Fibroblast of the aortic adventitia (primary cell): Measurements from ENCODE around the gene TBXA2R. TPM values are rescaled to one million over a fixed set of nuclear protein-coding genes. Genes with fewer than 3 reads are reported as not detected.
"Not testable (repeated sequence)": the region's sequence is repeated elsewhere in the genome, so short reads cannot be mapped to it uniquely, and the experiment has no call there.

Experiments used
- DNase-seq: peaks from one replicate; pipeline ENCODE4 v3.0.0-alpha.2; 2010; ENCODE audit warnings: low read depth
- H3K4me3 ChIP-seq: 2 replicates; pipeline ENCODE4 v1.5.1; 2011; ENCODE audit warnings: low read depth, mild to moderate bottlenecking, control low read depth, low read length, moderate library complexity
- total RNA-seq: library from RNA; depleted of rRNA; stranded (reverse); fragments of >200 nt; gene quantifications from 2 replicates; pipeline ENCODE4 v1.2.3, GENCODE V29; 2012; ENCODE audit warnings: low replicate concordance
- TF ChIP-seq, protein P1 (sequence below): IDR thresholded peaks from 2 replicates; pipeline ENCODE4 v1.5.1; 2011; ENCODE audit warnings: mild to moderate bottlenecking, low read length, control low read depth, inconsistent platforms; ENCODE audit not compliant: insufficient read depth

TBXA2R gene
- total RNA-seq, 1 donor, result 5.0 TPM

DNA sequence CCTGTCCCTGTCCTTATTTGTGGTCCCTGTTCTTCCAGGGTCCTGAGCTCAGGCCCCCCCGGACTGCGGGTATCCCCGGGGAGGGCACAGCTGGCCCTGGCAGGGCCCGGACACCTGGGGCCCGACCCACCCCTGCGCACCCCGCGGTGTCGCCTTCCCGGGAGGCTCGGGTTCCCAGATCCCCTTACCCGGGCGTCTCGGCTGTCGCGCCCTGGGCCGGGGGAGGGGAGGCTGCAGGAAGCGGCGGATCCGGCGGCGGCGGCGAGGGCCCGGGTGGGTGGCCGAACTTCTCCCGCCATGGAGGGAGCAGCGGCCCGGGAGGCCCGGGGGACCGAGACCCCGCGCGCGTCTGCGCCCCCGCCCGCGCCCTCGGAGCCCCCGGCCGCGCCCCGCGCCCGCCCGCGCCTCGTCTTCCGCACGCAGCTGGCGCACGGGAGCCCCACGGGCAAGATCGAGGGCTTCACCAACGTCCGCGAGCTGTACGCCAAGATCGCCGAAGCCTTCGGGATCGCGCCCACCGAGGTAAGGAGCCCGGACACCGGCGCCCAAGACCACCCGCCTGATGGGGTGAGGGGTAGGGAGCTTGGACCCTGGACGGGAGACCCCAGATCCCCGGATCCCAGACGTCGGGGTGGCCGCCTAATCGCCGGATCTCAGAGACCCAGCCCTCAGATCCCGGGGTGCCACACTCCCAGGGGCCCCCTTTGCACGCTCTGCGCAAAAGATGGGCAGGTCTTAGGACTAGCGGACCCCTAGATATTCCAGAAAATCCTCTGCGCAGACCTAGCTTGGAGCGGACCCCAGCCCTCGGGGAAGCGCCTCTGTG, 21.2 kb downstream of the TBXA2R start, which contains the start of gene GIPC3:
TSS of gene GIPC3 (plus strand) at position 178 of the 826 bp plus-strand sequence. CDS start at position 298, 120 bp downstream.
- H3K4me3 ChIP-seq, result peak within 1 kb of the TSS; percentile 5
- TF ChIP-seq, protein P1, sequence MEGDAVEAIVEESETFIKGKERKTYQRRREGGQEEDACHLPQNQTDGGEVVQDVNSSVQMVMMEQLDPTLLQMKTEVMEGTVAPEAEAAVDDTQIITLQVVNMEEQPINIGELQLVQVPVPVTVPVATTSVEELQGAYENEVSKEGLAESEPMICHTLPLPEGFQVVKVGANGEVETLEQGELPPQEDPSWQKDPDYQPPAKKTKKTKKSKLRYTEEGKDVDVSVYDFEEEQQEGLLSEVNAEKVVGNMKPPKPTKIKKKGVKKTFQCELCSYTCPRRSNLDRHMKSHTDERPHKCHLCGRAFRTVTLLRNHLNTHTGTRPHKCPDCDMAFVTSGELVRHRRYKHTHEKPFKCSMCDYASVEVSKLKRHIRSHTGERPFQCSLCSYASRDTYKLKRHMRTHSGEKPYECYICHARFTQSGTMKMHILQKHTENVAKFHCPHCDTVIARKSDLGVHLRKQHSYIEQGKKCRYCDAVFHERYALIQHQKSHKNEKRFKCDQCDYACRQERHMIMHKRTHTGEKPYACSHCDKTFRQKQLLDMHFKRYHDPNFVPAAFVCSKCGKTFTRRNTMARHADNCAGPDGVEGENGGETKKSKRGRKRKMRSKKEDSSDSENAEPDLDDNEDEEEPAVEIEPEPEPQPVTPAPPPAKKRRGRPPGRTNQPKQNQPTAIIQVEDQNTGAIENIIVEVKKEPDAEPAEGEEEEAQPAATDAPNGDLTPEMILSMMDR, result no peak
- no peak for DNase-seq

DNA sequence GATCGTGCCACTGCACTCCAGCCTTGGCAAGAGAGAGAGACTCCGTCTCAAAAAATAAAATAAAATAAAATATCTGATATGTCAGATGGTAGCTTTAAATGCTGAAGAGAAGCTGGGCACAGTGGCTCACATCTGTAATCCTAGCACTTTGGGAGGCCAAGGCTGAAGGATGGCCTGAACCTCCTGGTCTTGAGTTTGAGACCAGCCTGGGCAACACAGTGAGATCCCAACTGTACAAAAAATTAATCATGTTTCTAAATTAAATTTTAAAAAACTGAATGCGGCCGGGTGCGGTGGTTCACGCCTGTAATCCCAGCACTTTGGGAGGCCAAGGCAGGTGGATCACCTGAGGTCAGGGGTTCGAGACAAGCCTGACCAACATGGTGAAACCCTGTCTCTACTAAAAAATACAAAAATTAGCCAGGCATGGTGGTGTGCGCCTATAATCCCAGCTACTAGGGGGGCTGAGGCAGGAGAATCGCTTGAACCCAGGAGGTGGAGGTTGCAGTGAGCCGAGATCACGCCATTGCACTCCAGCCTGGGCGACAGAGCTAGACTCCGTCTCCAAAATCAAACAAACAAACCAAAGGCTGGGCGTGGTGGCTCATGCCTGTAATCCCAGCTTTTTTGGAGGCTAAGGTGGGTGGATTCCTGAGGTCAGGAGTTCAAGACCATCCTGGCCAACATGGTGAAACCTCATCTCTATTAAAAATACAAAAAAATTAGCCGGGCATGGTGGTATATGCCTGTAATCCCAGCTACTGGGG, 22.5 kb downstream of the TBXA2R start:
- DNase-seq, H3K4me3 ChIP-seq: not testable (repeated sequence)

DNA sequence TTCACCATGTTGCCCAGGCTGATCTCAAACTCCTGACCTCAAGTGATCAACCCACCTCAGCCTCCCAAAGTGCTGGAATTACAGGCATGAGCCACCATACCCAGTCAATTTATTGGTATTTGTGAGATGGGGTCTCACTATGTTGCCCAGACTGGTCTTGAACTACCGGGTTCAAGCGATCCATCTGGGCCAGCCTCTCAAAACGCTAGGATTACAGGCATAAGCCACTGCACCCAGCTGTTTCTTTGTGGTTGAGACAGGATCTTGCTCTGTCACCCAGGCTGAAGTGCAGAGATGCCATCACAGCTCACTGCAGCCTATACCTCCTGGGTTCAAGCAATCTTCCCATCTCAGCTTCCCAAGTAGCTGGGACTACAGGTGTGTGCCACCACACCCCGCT, 24.9 kb downstream of the TBXA2R start:
- DNase-seq, H3K4me3 ChIP-seq: not testable (repeated sequence)

DNA sequence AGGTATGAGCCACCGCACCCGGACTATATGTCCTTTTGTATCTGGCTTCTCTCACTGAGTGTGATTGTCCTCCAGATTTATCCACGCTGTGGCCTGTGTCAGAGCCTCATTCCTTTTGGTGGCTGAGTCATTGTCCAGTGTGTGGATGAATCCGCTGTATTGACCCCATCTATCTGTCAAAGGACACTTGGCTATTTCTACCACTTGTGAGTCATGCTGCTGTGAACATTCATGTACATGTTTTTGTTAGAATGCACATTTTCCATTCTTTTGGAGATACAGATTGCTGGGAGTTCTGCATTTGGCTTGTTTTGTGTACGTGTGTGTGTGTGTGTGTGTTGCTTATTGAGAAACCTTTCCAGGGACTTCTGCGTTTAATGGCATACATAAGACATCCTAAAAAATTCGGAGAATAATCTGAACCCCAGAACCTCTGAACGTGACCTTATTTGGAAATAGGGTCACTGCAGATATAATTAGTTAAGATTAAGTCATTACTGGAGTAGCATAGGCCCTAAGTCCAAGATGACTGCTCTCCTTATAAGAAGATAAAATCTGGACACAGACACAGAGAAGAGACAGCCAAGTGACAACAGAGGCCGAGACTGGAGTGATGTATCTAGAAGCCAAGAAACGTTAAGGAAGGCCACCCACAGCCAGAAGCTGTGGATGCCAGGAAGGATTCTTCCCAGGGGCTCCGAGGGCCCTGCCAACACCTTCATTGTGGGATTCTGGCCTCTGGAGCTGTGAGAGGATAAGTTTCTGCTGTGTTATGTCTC, 26.3 kb downstream of the TBXA2R start:
- TF ChIP-seq, protein P1, result no peak
- DNase-seq, result peak; percentile 95

DNA sequence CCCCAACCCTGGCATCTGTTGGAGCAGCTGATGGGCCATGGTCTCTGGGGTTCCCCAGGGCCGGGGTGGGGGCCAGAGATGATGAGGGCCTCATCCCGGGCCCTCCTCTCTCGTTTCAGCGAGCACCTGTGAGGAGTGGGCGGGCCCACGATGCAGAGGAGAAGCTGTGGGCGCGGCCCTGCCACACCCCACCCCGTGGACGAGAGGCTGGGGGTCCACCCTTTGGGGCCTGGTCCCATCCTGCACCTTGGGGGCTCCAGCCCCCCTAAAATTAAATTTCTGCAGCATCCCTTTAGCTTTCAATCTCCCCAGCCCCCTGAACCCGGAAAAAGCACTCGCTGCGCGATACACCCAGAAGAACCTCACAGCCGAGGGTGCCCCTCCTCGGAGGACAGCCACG, 28.3 kb downstream of the TBXA2R start:
- TF ChIP-seq, protein P1, result no peak
- DNase-seq, result no peak
- no peak overlapping the region for H3K4me3 ChIP-seq

More for the DNA sequence above, 26.3 kb downstream of the TBXA2R start:
- H3K4me3 ChIP-seq, result no peak overlapping the region

DNA sequence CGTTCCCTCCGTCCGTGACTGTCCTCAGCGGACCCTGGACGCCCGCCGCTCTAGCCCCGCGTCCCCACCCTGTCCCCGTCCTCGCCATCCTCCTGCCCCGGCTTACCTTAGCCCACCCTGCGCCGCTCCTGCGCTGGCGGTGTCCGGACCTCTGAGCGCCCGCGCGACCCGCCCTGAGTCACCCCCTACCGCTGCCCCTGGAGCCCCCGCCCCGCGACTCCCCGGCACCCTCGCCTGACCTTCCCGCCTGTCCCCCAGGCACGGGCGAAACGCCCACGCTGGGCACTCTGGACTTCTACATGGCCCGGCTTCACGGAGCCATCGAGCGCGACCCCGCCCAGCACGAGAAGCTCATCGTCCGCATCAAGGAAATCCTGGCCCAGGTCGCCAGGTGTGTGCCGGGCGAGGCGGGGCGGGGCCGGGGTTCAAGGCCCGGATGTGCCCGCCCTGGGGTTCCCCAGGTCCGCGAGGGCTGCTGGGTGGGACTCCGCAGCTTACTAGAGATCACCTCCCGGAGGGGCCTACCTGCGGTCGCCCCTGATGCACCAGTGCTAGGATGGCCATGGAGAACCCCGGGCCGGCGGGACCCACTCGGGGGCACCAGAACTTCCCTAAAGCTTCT, 28.8 kb downstream of the TBXA2R start:
- no peak for DNase-seq
- H3K4me3 ChIP-seq, result no peak overlapping the region
- TF ChIP-seq, protein P1, result no peak

DNA sequence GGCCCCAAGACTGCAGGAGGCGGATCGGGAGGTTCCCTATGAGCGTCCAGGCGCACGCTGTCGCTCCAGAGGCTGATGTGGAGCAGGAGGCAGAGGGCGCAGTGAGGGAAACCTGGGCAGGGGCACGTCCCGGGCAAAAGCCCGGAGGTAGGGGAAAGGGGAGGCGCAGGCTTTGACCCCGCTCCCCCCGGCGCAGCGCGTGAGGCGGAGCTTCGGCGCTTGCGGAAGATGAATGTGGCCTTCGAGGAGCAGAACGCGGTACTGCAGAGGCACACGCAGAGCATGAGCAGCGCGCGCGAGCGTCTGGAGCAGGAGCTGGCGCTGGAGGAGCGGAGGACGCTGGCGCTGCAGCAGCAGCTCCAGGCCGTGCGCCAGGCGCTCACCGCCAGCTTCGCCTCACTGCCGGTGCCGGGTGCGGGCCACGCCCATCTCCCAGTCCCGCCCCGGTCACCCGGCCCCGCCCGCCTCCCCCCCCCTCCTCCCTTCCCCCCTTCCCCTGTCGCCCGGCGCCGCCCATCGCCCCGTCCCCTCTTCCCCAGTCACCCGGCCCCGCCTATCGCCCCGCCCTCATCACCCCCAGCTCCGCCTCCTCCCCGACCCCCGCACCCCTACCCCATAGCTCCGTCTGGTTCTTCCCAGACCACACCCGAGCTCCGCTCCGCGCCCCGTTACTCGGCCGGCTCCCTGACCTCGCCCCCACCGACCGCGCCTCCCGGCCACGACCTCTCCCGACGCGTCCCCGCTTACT, 29.8 kb downstream of the TBXA2R start:
- H3K4me3 ChIP-seq, result peak overlapping the region; percentile 37
- TF ChIP-seq, protein P1, result no peak
- DNase-seq, result peak; percentile 80
